Neuronal stem cell (in vitro differentiated cells): Measurements from ENCODE around the gene CNPY4.

ENCODE experiments used
- DNase-seq: peaks from one replicate; pipeline ENCODE4 v3.0.0-alpha.2; 2013; ENCODE audit warnings: low spot score
- H2AFZ ChIP-seq: one replicate; pipeline ENCODE4 v1.6.1; 2013; ENCODE audit warnings: mild to moderate bottlenecking, low read length, inconsistent platforms
- H2AK5ac ChIP-seq: 2 replicates; pipeline ENCODE4 v1.6.1; 2013; ENCODE audit warnings: low read depth, mild to moderate bottlenecking, inconsistent platforms, low read length, moderate library complexity, mixed read lengths
- H2BK120ac ChIP-seq: 2 replicates; pipeline ENCODE4 v1.6.1; 2013; ENCODE audit warnings: low read depth, mild to moderate bottlenecking, inconsistent platforms, low read length, moderate library complexity, mixed read lengths
- H2BK12ac ChIP-seq: one replicate; pipeline ENCODE4 v1.6.1; 2013; ENCODE audit warnings: low read length, inconsistent platforms
- H2BK15ac ChIP-seq: 2 replicates; pipeline ENCODE4 v1.6.1; 2013; ENCODE audit warnings: mild to moderate bottlenecking, low read length, inconsistent platforms, mixed read lengths
- H2BK5ac ChIP-seq: one replicate; pipeline ENCODE4 v1.6.1; 2013; ENCODE audit warnings: inconsistent platforms, mild to moderate bottlenecking, low read length, moderate library complexity
- H3K14ac ChIP-seq: one replicate; pipeline ENCODE4 v1.6.1; 2013; ENCODE audit warnings: low read length, inconsistent platforms
- H3K18ac ChIP-seq: 2 replicates; pipeline ENCODE4 v1.6.1; 2013; ENCODE audit warnings: low read length, inconsistent platforms
- H3K23ac ChIP-seq: 2 replicates; pipeline ENCODE4 v1.6.1; 2013; ENCODE audit warnings: low read depth, mild to moderate bottlenecking, mixed read lengths, low read length, inconsistent platforms; ENCODE audit not compliant: poor library complexity
- H3K27ac ChIP-seq: replicated peaks from 3 replicates; pipeline ENCODE4 v1.5.1; 2013; ENCODE audit warnings: low read length, inconsistent platforms
- H3K27me3 ChIP-seq, 3 experiments: 2 replicates each; pipeline ENCODE4 v1.6.1; 2013; ENCODE audit warnings: low read length in 3 of 3, mild to moderate bottlenecking in 2 of 3, inconsistent platforms in 1 of 3, low read depth in 1 of 3, mixed read lengths in 1 of 3, moderate library complexity in 1 of 3; ENCODE audit not compliant: control insufficient read depth in 3 of 3, insufficient read depth in 3 of 3
- H3K36me3 ChIP-seq, 2 donors: replicated peaks in 1 of 2; 2 replicates each; pipeline ENCODE4 v1.6.1; 2013; ENCODE audit warnings: low read length in 2 of 2; ENCODE audit not compliant: control insufficient read depth in 2 of 2, insufficient read depth in 2 of 2
- H3K4ac ChIP-seq: 2 replicates; pipeline ENCODE4 v1.6.1; 2013; ENCODE audit warnings: inconsistent platforms, mild to moderate bottlenecking, low read length, moderate library complexity
- H3K4me1 ChIP-seq, 2 donors: 1 replicate in 1 of 2; 2 replicates in 1 of 2; pipeline ENCODE4 v1.6.1; 2013; ENCODE audit warnings: low read length in 2 of 2, low read depth in 1 of 2; ENCODE audit not compliant: control insufficient read depth in 2 of 2, insufficient read depth in 1 of 2
- H3K4me2 ChIP-seq: one replicate; pipeline ENCODE4 v1.6.1; 2013; ENCODE audit warnings: mild to moderate bottlenecking, low read length, inconsistent platforms; ENCODE audit not compliant: insufficient read depth, poor library complexity, severe bottlenecking
- H3K4me3 ChIP-seq, 2 donors: 2 replicates each; pipeline ENCODE4 v1.5.1; 2013; ENCODE audit warnings: low read length in 2 of 2, mild to moderate bottlenecking in 2 of 2, inconsistent platforms in 1 of 2, moderate library complexity in 1 of 2
- H3K79me1 ChIP-seq: one replicate; pipeline ENCODE4 v1.6.1; 2013; ENCODE audit warnings: low read depth, mild to moderate bottlenecking, inconsistent platforms, low read length, moderate library complexity
- H3K9ac ChIP-seq: one replicate; pipeline ENCODE4 v1.6.1; 2013; ENCODE audit warnings: mild to moderate bottlenecking, low read depth, low read length, inconsistent platforms; ENCODE audit not compliant: poor library complexity
- H3K9me3 ChIP-seq, 2 donors: replicated peaks in 1 of 2; 2 replicates each; pipeline versions ENCODE3 to v1.6.1; 2013; ENCODE audit warnings: low read length in 2 of 2, mild to moderate bottlenecking in 2 of 2, inconsistent platforms in 1 of 2, low read depth in 1 of 2, mixed read lengths in 1 of 2, moderate library complexity in 1 of 2; ENCODE audit not compliant: control insufficient read depth in 2 of 2, insufficient read depth in 1 of 2
- H4K8ac ChIP-seq: one replicate; pipeline ENCODE4 v1.6.1; 2013; ENCODE audit warnings: low read depth, mild to moderate bottlenecking, inconsistent platforms, low read length, moderate library complexity
- H4K91ac ChIP-seq: one replicate; pipeline ENCODE4 v1.6.1; 2013; ENCODE audit warnings: low read length, low read depth, mild to moderate bottlenecking, inconsistent platforms; ENCODE audit not compliant: poor library complexity
- WGBS, 2 donors: extraction: QIAGEN DNeasy Blood & Tissue Kit; methylation state at CpG; one replicate each; pipeline ENCODE4 v1.1.7; 2013; ENCODE audit warnings: missing lambda C conversion rate in 2 of 2, mixed read lengths in 1 of 2; ENCODE audit not compliant: insufficient read length in 2 of 2, insufficient replicate concordance in 1 of 2; ENCODE audit errors: extremely low coverage in 2 of 2; 5-methylcytosine and 5-hydroxymethylcytosine counted together

The CNPY4 gene

GRCh38 chr7:100106633-100107032, 12.8 kb upstream of the CNPY4 start:
- Histone ChIP-seq H3K23ac (peak overlapping the region; percentile 38), H3K9ac (no peak overlapping the region), H3K36me3 (peaks cover 46 to 80% of the 10 kb centered on the region in 2 donors), H4K91ac (no peak overlapping the region), H2BK15ac (no peak overlapping the region), H3K4me2 (no peak overlapping the region), H2AFZ (no peak overlapping the region), H3K27ac (no peak overlapping the region), H3K4me1 (peaks cover 4 to 9% of the 10 kb centered on the region in 2 donors), H2AK5ac (no peak overlapping the region), H3K18ac (no peak overlapping the region), H3K27me3 (no peaks in the 10 kb centered on the region), H2BK12ac (no peak overlapping the region), H3K9me3 (peaks cover 0 to 2% of the 10 kb centered on the region in 2 donors), H3K14ac (no peak overlapping the region), H3K79me1 (no peaks in the 10 kb centered on the region), H2BK120ac (no peak overlapping the region), H3K4ac (no peak overlapping the region), H2BK5ac (no peak overlapping the region), H4K8ac (no peak overlapping the region), H3K4me3 (no peak overlapping the region)
- no CpG with 5 or more reads among the region's 17 CpGs for WGBS, 2 donors
- DNase-seq = no peak

GRCh38 chr7:100107125-100107737, 12.2 kb upstream of the CNPY4 start:
- Histone ChIP-seq H3K4me1 (peaks cover 3 to 9% of the 10 kb centered on the region in 2 donors), H4K8ac (no peak overlapping the region), H2BK12ac (no peak overlapping the region), H2BK15ac (no peak overlapping the region), H4K91ac (no peak overlapping the region), H2AK5ac (no peak overlapping the region), H3K27me3 (no peaks in the 10 kb centered on the region), H3K23ac (peak overlapping the region; percentile 85), H3K79me1 (no peaks in the 10 kb centered on the region), H3K27ac (no peak overlapping the region), H3K4ac (no peak overlapping the region), H3K9ac (no peak overlapping the region), H2BK120ac (no peak overlapping the region), H2AFZ (no peak overlapping the region), H2BK5ac (no peak overlapping the region), H3K9me3 (peaks cover 0 to 2% of the 10 kb centered on the region in 2 donors), H3K18ac (no peak overlapping the region), H3K4me3 (no peak overlapping the region), H3K14ac (no peak overlapping the region), H3K36me3 (peaks cover 47 to 86% of the 10 kb centered on the region in 2 donors), H3K4me2 (no peak overlapping the region)
- WGBS, 2 donors = no CpG with 5 or more reads among the region's 25 CpGs
- no peak for DNase-seq

- Histone ChIP-seq H4K8ac (no peak overlapping the region), H2BK15ac (no peak overlapping the region), H3K9me3 (peaks cover 0 to 2% of the 10 kb centered on the region in 2 donors), H3K4me2 (no peak overlapping the region), H3K4ac (no peak overlapping the region), H3K79me1 (no peaks in the 10 kb centered on the region), H3K27me3 (no peaks in the 10 kb centered on the region), H3K23ac (peak overlapping the region; percentile 85), H3K14ac (no peak overlapping the region), H4K91ac (no peak overlapping the region), H2BK120ac (no peak overlapping the region), H3K4me3 (no peak overlapping the region), H2AK5ac (no peak overlapping the region), H2BK5ac (peak overlapping the region; percentile 75), H3K36me3 (peaks cover 50 to 91% of the 10 kb centered on the region in 2 donors), H3K9ac (peak overlapping the region; percentile 44), H2AFZ (no peak overlapping the region), H3K18ac (no peak overlapping the region), H3K4me1 (peaks cover 0 to 4% of the 10 kb centered on the region in 2 donors), H3K27ac (no peak overlapping the region), H2BK12ac (no peak overlapping the region)
- WGBS, 2 donors = no CpG with 5 or more reads among the region's 11 CpGs
- no peak for DNase-seq
Observed at GRCh38 chr7:100107890-100108289, 11.5 kb upstream of the CNPY4 start.

GRCh38 chr7:100109521-100110163, 9.8 kb upstream of the CNPY4 start:
- no peak overlapping the region for H2AFZ ChIP-seq
- no peaks in the 10 kb centered on the region for H3K4me1 ChIP-seq
- H3K79me1 ChIP-seq = peaks cover 3% of the 10 kb centered on the region
- H4K91ac ChIP-seq = no peak overlapping the region
- H3K36me3 ChIP-seq = peaks cover 58 to 95% of the 10 kb centered on the region in 2 donors
- peaks cover 0 to 2% of the 10 kb centered on the region in 2 donors for H3K9me3 ChIP-seq
- H2BK120ac ChIP-seq = no peak overlapping the region
- H3K4ac ChIP-seq = no peak overlapping the region
- H2BK15ac ChIP-seq = no peak overlapping the region
- no peak overlapping the region for H3K14ac ChIP-seq
- H3K4me2 ChIP-seq = no peak overlapping the region
- H3K9ac ChIP-seq = no peak overlapping the region
- no peaks in the 10 kb centered on the region for H3K27me3 ChIP-seq
- no peak overlapping the region for H3K4me3 ChIP-seq
- H4K8ac ChIP-seq = peak overlapping the region; percentile 82
- no peak overlapping the region for H3K27ac ChIP-seq
- WGBS, 2 donors = no CpG with 5 or more reads among the region's 12 CpGs
- no peak overlapping the region for H3K18ac ChIP-seq
- no peak overlapping the region for H2BK12ac ChIP-seq
- H3K23ac ChIP-seq = no peak overlapping the region
- no peak for DNase-seq
- no peak overlapping the region for H2BK5ac ChIP-seq
- no peak overlapping the region for H2AK5ac ChIP-seq
